Kidney (tissue), 14 donors: ENCODE measurements around the gene WFDC2. TPM values are rescaled to one million over a fixed set of nuclear protein-coding genes. Genes with fewer than 3 reads are reported as not detected.

Source experiments
- DNase-seq, 5 donors: peaks; one replicate each; pipeline ENCODE4 v3.0.0-alpha.2; 2013 to 2020
- FAIRE-seq: peaks from 2 replicates; lab custom pipeline; 2012; peaks lifted over from hg19 to GRCh38; lab: Jason Lieb, UNC
- H3K27ac ChIP-seq, 2 donors: one replicate each; pipeline ENCODE4 v1.7.0; 2013; ENCODE audit warnings: low read depth in 2 of 2, low read length in 2 of 2, inconsistent platforms in 1 of 2
- H3K27me3 ChIP-seq: one replicate; pipeline ENCODE4 v1.7.1; 2013; ENCODE audit warnings: low read length, inconsistent platforms; ENCODE audit not compliant: control insufficient read depth, insufficient read depth
- H3K36me3 ChIP-seq, 3 donors: one replicate each; pipeline versions ENCODE4 v1.7.0 to v1.7.1; 2013; ENCODE audit warnings: low read length in 3 of 3, control low read depth in 1 of 3, inconsistent platforms in 1 of 3; ENCODE audit not compliant: insufficient read depth in 3 of 3, control insufficient read depth in 2 of 3
- H3K4me1 ChIP-seq, 3 donors: one replicate each; pipeline versions ENCODE4 v1.7.0 to v1.7.1; 2013; ENCODE audit warnings: low read length in 3 of 3, inconsistent platforms in 1 of 3, low read depth in 1 of 3; ENCODE audit not compliant: control insufficient read depth in 2 of 3, insufficient read depth in 2 of 3
- H3K4me3 ChIP-seq, 3 donors: one replicate each; pipeline versions ENCODE4 v1.7.0 to v1.8.1; 2013; ENCODE audit warnings: low read length in 3 of 3, control low read depth in 1 of 3, inconsistent platforms in 1 of 3
- H3K9ac ChIP-seq, 3 donors: one replicate each; pipeline versions ENCODE4 v1.7.0 to v1.7.1; 2013; ENCODE audit warnings: low read length in 3 of 3, control low read depth in 1 of 3, inconsistent platforms in 1 of 3
- H3K9me3 ChIP-seq, 3 donors: one replicate each; pipeline versions ENCODE4 v1.7.0 to v1.7.1; 2013; ENCODE audit warnings: low read length in 3 of 3, control low read depth in 1 of 3, inconsistent platforms in 1 of 3; ENCODE audit not compliant: control insufficient read depth in 2 of 3, insufficient read depth in 1 of 3
- CTCF ChIP-seq: IDR thresholded peaks from 3 replicates; pipeline ENCODE4 v1.5.1; 2012; ENCODE audit warnings: mild to moderate bottlenecking, moderate library complexity, borderline replicate concordance; ENCODE audit not compliant: insufficient read depth; ENCODE audit errors: extremely low read depth
- intact Hi-C: fragments of 100-400 bp; cut with DNase I; formaldehyde crosslinking; loops from one replicate; pipeline ENCODE4 v1.11.1; 2022
- polyA plus RNA-seq: library from polyadenylated mRNA; stranded (reverse); fragments of 350-450 nt; fragmentation: Illumina TruSeq; extraction: RNeasy Lipid Tissue Mini Kit (QIAGEN cat#74804); gene quantifications from one replicate; pipeline ENCODE4 v1.2.3, GENCODE V29; 2014; ENCODE audit warnings: low read depth, low replicate concordance; ENCODE audit not compliant: insufficient read depth
- total RNA-seq: library from RNA; stranded (reverse); fragmentation: NEBNext Ultra II Directional; extraction: Animal tissue kit (Norgen Biotek cat#: 25700); gene quantifications from one replicate; pipeline ENCODE4 v1.2.1, GENCODE V29; 2021
- donor health status: control.
- donor health status: control.
- donor health status: control.
- donor health status: control.
- donor health status: control.
- donor health status: DM: yes; HTN: yes; CAD: no.
- donor health status: Normal renal cell carcinoma (clear cell type).

Gene WFDC2
- total and polyA plus RNA-seq, 2 donors from 2014 or later, result 1,908 to 2,874 TPM

- Histone ChIP-seq H3K9ac (no peak overlapping the region), H3K27me3 (no peaks in the 10 kb centered on the region), H3K9me3 (no peaks in the 10 kb centered on the region), H3K27ac (no peak overlapping the region), H3K36me3 (peaks cover 0 to 35% (median 29%) of the 10 kb centered on the region in 3 donors), H3K4me1 (no peaks in the 10 kb centered on the region), H3K4me3 (no peak overlapping the region)
- intact Hi-C loops, result no loop called here
- DNase-seq, result no peak
- FAIRE-seq, result no peak
- TF ChIP-seq CTCF, result no peak
Measured at GRCh38 chr20:45423700-45424099, 45.9 kb upstream of the WFDC2 start.

GRCh38 chr20:45425561-45425960 is 44.0 kb upstream of the WFDC2 start:
- H3K27me3 ChIP-seq, result no peaks in the 10 kb centered on the region
- intact Hi-C loops, result no loop called here
- no peak for TF ChIP-seq CTCF
- H3K4me1 ChIP-seq, result no peaks in the 10 kb centered on the region
- no peak overlapping the region for H3K4me3 ChIP-seq
- peaks cover 0 to 22% (median 17%) of the 10 kb centered on the region in 3 donors for H3K36me3 ChIP-seq
- DNase-seq (no peak), FAIRE-seq (no peak)
- H3K9ac ChIP-seq, result no peak overlapping the region
- H3K27ac ChIP-seq, result no peak overlapping the region
- no peaks in the 10 kb centered on the region for H3K9me3 ChIP-seq

GRCh38 chr20:45426320-45427016 is 43.1 kb upstream of the WFDC2 start:
- no peak overlapping the region for H3K9ac ChIP-seq
- no peak overlapping the region for H3K27ac ChIP-seq

More at GRCh38 chr20:45426320-45427016, 43.1 kb upstream of the WFDC2 start:
- DNase-seq (no peak), FAIRE-seq (no peak)
- Histone ChIP-seq H3K4me1 (no peaks in the 10 kb centered on the region), H3K4me3 (no peak overlapping the region), H3K27me3 (no peaks in the 10 kb centered on the region), H3K36me3 (peaks cover 0 to 14% (median 9%) of the 10 kb centered on the region in 3 donors), H3K9me3 (no peaks in the 10 kb centered on the region)
- intact Hi-C loops, result no loop called here
- TF ChIP-seq CTCF, result no peak
